Stimulated activated CD8-positive, alpha-beta memory T cell treated with anti-CD3 and anti-CD28 coated beads, Interleukin-7, amount 100 ng/mL, for 48 hours (primary cell): ENCODE results near the gene HOXC13.

ENCODE experiments used
- DNase-seq, 2 donors: peaks; one replicate each; pipeline ENCODE4 v3.0.0-alpha.2; 2020; ENCODE audit warnings: low read depth in 1 of 2; ENCODE audit errors: extremely low read depth in 1 of 2

Gene HOXC13

GRCh38 chr12:53994264-53995001 is 55.8 kb downstream of the HOXC13 start:
- no peak for DNase-seq

DNA sequence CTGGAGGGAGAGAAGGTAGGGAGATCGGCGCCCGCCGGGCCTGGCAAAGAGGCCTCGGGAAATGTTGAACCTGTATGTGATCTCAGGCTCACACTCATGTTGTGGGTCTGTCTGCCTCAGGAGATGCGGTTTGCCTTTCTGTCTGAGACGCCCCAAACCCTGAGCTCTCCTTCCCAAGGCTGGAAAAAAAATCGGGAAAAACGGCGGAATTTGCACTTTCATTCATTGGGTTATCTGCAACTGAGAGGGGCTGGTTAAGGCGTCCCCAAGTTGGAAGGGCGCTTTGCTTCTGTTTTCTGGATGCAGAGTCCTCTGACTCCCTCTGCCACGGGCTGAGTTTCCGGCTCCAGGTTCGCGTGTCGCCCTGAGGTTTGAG is 56.4 kb downstream of the HOXC13 start:
- DNase-seq, result no peak

DNA sequence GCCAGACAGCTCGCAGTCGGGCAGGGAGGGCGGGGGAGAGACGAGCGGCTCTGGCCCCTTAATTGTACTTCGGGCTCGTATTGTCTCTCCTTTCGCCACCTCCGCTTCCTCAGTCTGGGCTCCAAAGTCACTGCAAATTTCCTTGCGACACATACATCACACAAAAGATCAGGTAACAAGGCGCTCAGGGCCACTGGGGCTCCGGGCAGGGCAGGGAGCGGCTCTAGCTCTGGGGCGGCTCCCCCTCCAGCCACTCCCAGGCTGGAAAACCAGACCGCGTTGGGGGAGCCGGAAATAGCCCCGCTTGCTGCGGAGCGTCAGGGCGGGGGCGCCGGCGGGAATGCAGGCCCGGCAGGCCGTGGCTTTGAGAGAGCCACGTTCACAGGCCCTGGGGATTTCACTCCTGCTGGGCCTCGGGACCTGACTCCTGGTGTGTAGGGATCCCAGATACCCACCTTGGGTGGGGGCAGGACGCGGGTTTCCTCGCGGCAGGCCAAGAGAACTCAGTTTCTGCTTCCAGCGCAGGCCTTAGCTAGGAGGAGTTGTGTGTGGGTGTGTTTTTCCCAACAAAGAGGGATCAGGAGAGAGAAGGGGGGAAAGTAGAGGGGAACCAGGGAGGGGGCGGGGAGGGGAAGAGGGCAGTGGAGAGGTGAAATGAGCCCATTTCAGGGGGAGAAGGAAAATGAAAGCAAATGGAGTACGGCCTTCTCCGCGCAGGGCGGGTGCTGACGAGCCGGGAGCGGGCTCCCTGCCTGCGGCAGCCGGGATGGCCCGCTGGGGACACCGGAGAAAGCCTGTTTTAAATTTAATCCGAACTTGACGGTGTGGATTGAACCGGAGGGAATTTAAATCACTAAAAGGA is 57.0 kb downstream of the HOXC13 start:
- no peak for DNase-seq
